ENCODE results near the gene MYO3B.

Gene MYO3B

DNA sequence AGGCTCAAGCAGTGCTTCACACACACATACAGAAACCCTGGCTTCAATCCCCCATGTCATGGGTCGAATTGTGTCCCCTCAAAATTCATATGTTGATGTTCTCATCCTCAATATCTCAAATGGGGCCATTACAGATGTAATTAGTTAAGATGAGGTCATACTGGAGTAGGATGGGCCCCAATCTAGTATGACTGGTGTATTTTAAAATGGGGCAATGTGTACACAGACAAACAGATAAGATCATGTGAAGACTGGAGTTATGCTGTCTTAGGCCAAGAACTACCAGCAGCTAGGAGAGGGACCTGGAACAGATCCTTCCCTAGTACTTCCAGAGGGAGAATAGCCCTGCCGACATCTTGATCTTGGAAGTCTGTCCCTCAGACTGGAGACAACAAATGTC, 167.7 kb downstream of the MYO3B start:
- TF ChIP-seq EGR1 (IDR thresholded peaks at IDR 0.05) (no peak), CEBPB (IDR thresholded peaks at IDR 0.05) (no peak), TAF1 (IDR thresholded peaks at IDR 0.05; ENCODE audit: low read depth) (no peak), EP300 (IDR thresholded peaks at IDR 0.05; ENCODE audit: borderline replicate concordance) (no peak), TEAD4 (IDR thresholded peaks at IDR 0.05) (no peak)

DNA sequence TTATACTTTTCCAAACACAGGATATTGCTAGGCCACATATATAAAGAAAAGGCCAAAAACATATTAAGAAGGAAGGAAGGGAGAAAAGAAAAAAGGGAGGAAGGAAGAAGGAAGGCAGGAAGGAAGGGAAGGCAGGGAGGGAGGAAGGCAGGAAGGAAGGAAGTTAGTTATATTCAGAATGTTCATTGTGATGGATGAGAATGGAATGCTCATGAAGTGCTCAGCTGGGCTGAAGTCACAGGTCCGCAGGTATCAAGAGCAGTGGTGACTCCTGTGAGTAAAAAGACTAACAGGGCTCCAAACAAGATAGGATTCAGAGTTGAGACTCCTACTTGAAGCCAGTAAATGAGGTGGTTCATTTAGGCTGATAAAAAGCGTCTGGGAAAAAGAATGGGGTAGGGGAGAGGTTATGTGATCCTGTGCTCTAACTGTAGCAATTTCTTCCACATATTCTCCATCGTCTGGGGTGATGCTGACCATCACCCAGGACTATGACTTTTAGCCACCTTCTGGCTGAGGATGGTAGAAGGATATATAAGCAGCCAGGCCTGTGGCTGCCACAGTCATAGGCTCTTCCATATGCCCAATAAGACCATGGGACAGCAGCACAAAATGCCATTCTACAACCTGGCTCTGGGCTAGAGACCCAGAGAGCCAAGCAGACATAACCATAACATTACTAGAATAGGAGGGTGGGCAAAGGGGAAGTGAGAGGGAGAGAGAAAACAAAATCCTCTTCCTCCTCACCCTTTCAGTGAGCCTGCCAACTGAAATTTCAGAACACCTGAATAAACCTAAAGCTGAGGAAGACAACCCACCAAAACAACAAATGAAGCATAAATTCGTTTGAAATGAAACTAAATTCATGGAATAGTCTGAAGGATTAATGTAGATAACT, 173.2 kb downstream of the MYO3B start:
- TF ChIP-seq TEAD4 (IDR thresholded peaks at IDR 0.05) (no peak), YY1 (IDR thresholded peaks at IDR 0.05; ENCODE audit: low read depth) (no peak), NFIC (IDR thresholded peaks at IDR 0.05) (no peak), RAD21 (IDR thresholded peaks at IDR 0.05; ENCODE audit: low read depth) (no peak), TAF1 (IDR thresholded peaks at IDR 0.05; ENCODE audit: low read depth) (no peak), EP300 (IDR thresholded peaks at IDR 0.05; ENCODE audit: borderline replicate concordance) (no peak), ZBTB7A (IDR thresholded peaks at IDR 0.05; ENCODE audit: low read depth) (no peak), TCF12 (IDR thresholded peaks at IDR 0.05; ENCODE audit: low read depth) (no peak), CEBPB (IDR thresholded peaks at IDR 0.05) (no peak)
- TF ChIP-seq, protein P1, sequence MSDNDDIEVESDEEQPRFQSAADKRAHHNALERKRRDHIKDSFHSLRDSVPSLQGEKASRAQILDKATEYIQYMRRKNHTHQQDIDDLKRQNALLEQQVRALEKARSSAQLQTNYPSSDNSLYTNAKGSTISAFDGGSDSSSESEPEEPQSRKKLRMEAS (IDR thresholded peaks at IDR 0.05) = no peak

DNA sequence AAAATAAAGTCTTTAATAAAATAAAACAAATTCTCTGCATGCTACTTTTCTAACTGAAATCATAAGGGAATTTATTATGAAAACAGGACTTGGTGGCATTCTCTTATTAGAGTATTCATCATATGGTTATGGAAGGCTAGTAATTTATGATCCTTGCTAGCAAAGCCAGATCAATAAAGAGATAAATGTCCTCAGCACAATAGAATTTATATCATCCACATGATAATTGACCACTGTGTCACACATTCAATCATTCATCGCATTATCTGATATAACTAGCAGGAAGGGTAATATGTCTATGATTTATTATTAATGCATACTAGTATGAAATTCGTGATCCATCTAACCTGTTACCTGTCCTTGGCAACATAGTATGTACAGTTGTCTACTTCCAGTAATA, 175.8 kb downstream of the MYO3B start:
- no peak for TF ChIP-seq ZBTB7A (IDR thresholded peaks at IDR 0.05; ENCODE audit: low read depth)

DNA sequence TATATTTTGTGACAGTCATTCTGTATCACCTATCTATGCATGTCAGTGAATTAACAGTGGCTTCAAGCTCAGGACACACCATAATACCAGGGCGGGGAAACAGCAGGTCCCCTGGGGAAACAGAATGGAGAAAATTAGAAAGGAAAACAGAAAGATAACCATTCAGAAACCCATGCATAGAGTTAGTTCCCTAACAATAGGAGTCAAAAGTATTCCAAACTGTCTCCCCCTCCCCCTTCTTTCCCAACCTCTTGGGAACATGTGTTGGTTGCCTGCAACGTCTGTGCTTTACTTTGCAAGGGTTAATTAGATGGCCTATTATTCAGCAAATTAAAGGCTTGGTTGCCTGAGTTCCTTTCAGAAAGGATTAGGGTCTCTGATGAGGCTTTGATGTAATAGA, 176.4 kb downstream of the MYO3B start:
- TF ChIP-seq ZBTB7A (IDR thresholded peaks at IDR 0.05; ENCODE audit: low read depth) = no peak
- TF ChIP-seq RAD21 (IDR thresholded peaks at IDR 0.05; ENCODE audit: low read depth) = no peak
- TF ChIP-seq, protein P2, sequence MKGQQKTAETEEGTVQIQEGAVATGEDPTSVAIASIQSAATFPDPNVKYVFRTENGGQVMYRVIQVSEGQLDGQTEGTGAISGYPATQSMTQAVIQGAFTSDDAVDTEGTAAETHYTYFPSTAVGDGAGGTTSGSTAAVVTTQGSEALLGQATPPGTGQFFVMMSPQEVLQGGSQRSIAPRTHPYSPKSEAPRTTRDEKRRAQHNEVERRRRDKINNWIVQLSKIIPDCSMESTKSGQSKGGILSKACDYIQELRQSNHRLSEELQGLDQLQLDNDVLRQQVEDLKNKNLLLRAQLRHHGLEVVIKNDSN (IDR thresholded peaks at IDR 0.05) = no peak
- TF ChIP-seq TEAD4 (IDR thresholded peaks at IDR 0.05) = no peak
- TF ChIP-seq EP300 (IDR thresholded peaks at IDR 0.05; ENCODE audit: borderline replicate concordance) = no peak
- no peak for TF ChIP-seq EGR1 (IDR thresholded peaks at IDR 0.05)
- TF ChIP-seq CREB1 (IDR thresholded peaks at IDR 0.05; ENCODE audit: low read depth) = no peak

DNA sequence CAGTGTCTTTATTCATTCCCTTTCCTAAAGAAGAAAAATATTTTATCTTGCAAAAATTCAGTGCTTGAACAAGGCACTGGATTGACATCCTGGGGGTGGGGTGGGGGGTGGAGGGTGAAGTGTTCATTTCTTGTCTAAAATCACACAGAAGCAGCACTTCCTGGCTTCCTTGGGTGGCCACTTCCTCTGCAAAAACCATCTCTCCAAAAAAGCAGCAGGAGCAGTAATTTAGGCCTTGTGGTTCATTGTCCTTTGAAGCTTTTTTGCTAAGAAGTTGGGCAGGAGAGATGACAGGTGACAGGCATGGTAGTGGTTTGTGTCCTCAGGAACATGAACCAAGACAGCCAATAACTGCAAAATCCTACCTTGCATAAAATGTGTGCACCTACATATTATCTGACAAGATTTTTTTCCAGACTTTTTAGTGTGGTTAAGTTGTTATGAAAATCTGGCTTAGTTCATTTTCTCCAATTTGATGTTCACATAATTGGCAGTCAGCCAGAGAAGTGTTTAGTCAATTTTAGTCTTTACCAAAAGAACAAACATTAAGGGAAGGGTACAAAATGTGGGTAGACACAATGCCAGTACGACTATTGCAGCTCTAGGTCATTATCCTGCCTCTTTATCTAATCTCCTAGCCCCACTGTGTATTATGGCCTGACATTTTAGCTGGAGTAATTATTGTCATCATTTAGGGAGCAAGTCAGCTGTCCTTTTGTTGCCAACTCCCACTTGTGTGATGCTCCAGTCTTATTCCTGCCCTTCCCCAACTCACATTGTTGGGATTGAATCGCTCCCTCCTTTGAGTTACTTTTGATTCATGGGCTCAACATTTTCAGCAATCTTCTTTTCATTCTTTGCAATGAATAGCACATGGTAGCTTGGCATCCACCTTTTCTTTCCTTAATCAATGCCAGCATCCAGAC, 177.2 kb downstream of the MYO3B start:
- TF ChIP-seq, protein P1 (IDR thresholded peaks at IDR 0.05) = no peak
- TF ChIP-seq CREB1 (IDR thresholded peaks at IDR 0.05; ENCODE audit: low read depth) (no peak), EP300 (IDR thresholded peaks at IDR 0.05; ENCODE audit: borderline replicate concordance) (no peak), TEAD4 (IDR thresholded peaks at IDR 0.05) (no peak), TAF1 (IDR thresholded peaks at IDR 0.05; ENCODE audit: low read depth) (no peak), NFIC (IDR thresholded peaks at IDR 0.05) (no peak), CEBPB (IDR thresholded peaks at IDR 0.05) (no peak)
- TF ChIP-seq, protein P2 (IDR thresholded peaks at IDR 0.05) = no peak

DNA sequence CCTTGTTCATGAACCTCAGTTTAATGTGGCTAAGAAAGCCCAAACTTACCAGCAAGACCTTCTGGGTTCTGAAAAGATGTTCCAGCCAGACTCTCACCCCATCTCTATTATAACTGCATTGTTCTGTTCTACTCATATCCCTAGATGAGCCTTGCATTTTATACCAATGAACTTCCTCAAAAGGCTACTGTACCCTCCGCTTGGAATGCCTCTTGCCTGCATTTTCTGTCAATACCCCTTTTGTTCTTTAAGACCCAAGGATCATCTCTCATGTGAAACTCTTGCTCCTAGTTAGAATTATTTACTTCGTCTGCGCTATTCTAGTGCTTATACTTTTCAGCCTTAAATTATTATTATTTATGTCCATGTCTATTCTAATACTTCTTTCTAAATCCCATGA, 181.5 kb downstream of the MYO3B start:
- TF ChIP-seq ZBTB7A (IDR thresholded peaks at IDR 0.05; ENCODE audit: low read depth) (no peak), EP300 (IDR thresholded peaks at IDR 0.05; ENCODE audit: borderline replicate concordance) (no peak), CREB1 (IDR thresholded peaks at IDR 0.05; ENCODE audit: low read depth) (no peak)

DNA sequence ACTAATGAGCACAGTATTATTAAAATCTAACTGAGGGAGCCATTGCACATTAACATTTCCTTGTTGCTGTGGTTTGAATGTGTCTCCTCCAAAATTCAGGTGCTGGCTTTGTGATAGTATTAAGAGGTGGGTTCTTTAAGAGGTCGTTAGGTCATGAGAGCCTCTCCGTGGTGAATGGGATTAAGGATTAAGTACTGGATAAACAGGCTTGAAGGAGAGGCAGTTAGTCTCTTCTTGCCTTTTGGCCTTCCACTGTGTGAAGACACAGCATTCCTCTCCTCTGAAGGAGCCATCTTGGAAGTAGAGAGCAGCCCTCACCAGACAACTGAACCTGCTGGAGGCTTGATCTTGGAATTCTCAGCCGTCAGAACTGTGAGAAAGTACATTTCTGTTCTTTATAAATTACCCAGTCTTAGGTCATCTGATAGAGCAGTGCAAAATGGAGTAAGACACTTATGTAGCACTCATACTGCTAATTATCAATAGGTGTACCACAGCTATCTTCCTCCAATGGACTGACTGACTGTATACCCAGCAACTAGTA, 182.7 kb downstream of the MYO3B start:
- TF ChIP-seq ZBTB7A (IDR thresholded peaks at IDR 0.05; ENCODE audit: low read depth) (no peak), RAD21 (IDR thresholded peaks at IDR 0.05; ENCODE audit: low read depth) (no peak), EP300 (IDR thresholded peaks at IDR 0.05; ENCODE audit: borderline replicate concordance) (no peak), FOXM1 (IDR thresholded peaks at IDR 0.05; ENCODE audit: borderline replicate concordance, low read depth) (no peak), EGR1 (IDR thresholded peaks at IDR 0.05) (no peak), TEAD4 (IDR thresholded peaks at IDR 0.05) (no peak), TAF1 (IDR thresholded peaks at IDR 0.05; ENCODE audit: low read depth) (no peak), CEBPB (IDR thresholded peaks at IDR 0.05) (no peak)
- TF ChIP-seq, protein P1 (IDR thresholded peaks at IDR 0.05) = no peak
- TF ChIP-seq, protein P2 (IDR thresholded peaks at IDR 0.05) = no peak
